Duodenal mucosa (tissue), 2 donors: ENCODE measurements around the gene SLC26A11.

Experiments
- H3K27ac ChIP-seq: one replicate; pipeline ENCODE4 v1.7.0; 2013; ENCODE audit warnings: low read depth, low read length
- H3K27me3 ChIP-seq, 2 donors: one replicate each; pipeline ENCODE4 v1.7.0; 2013; ENCODE audit warnings: low read length in 2 of 2, control low read depth in 1 of 2; ENCODE audit not compliant: insufficient read depth in 2 of 2, control insufficient read depth in 1 of 2
- H3K36me3 ChIP-seq, 2 donors: one replicate each; pipeline ENCODE4 v1.7.0; 2013; ENCODE audit warnings: low read length in 2 of 2, control low read depth in 1 of 2; ENCODE audit not compliant: insufficient read depth in 2 of 2, control insufficient read depth in 1 of 2
- H3K4me1 ChIP-seq, 2 donors: one replicate each; pipeline ENCODE4 v1.7.0; 2013; ENCODE audit warnings: low read length in 2 of 2, control low read depth in 1 of 2; ENCODE audit not compliant: insufficient read depth in 2 of 2, control insufficient read depth in 1 of 2
- H3K4me3 ChIP-seq, 2 donors: one replicate each; pipeline ENCODE4 v1.7.0; 2013; ENCODE audit warnings: low read length in 2 of 2, low read depth in 1 of 2
- H3K9ac ChIP-seq, 2 donors: one replicate each; pipeline ENCODE4 v1.7.0; 2013; ENCODE audit warnings: low read length in 2 of 2, low read depth in 1 of 2
- H3K9me3 ChIP-seq, 2 donors: one replicate each; pipeline ENCODE4 v1.7.0; 2013; ENCODE audit warnings: low read length in 2 of 2, control low read depth in 1 of 2; ENCODE audit not compliant: control insufficient read depth in 1 of 2

The SLC26A11 gene

DNA sequence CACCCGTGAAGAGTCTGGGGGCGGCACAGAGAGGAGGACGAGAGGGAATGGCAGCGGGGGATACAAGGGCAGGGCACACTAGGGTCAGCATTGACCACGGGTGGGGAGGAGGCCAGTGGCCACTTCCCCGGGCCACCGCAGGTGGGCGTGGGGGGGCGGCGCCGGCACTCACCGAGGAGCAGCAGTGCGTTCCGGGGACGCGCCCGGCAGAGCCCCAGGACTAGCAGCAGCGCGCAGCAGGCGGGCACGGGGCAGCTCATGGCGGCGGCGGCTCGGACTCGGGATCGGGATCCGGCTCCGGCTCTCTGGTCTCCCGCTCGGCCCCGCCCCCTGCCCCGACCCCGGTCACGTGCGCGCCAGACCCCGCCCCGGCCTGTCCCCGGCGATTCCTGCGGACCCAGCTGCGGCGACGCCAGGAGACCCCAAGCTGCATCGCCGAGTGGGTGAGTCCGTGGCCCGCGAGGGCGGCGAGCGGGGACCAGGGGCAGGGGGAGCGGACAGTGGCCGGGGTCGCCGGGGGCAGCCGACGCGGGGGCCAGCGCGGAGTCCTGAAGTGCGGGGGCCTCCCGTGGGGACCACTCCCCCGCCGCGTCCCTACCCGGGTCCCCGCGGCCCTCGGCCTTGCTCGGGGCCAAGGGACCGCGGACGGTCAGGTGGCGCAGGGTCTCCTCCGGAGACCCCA is at the start of gene SLC26A11, which contains the start of gene SGSH:
SLC26A11 (plus strand) TSS at position 374 of the 682 bp plus-strand sequence. CDS start 1,134 bp downstream, outside the sequence.
SGSH (minus strand) TSS at position 280 of the 682 bp plus-strand sequence; CDS start at position 260, 20 bp downstream.
- no peaks in the 10 kb centered on the region for H3K9me3 ChIP-seq
- H3K4me1 ChIP-seq: peaks cover 4 to 32% of the 10 kb centered on the region in 2 donors
- peaks cover 0 to 15% of the 10 kb centered on the region in 2 donors for H3K36me3 ChIP-seq
- peak within 1 kb of the TSS; percentile 84 to 91 for H3K4me3 ChIP-seq
- H3K27ac ChIP-seq: peak within 1 kb of the TSS; percentile 61
- no peaks in the 10 kb centered on the region for H3K27me3 ChIP-seq
- H3K9ac ChIP-seq: peak within 1 kb of the TSS; percentile 95 to 96

DNA sequence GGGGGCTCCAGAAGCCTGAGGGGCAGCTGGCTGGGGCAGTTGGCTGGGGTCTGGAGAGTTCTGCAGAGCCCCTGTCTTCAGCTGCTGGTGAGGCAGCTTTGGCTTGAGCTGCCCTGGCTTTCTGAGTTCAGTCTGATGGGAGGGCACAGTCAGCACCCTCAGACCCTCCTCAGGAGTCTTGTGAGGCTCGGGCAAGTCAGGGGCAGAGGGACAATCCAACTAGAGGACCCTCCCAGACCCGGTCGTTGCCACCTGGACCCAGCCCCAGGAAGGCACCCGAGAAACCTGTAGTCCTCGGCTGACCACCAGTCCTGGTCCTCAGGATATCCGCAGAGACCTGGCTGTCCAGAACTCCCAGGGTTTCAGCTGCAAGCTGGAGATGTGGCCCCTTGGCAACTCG is 48.5 kb upstream of the SLC26A11 start:
- Histone ChIP-seq H3K4me3 (no peak overlapping the region), H3K9me3 (no peaks in the 10 kb centered on the region), H3K27ac (no peak overlapping the region), H3K36me3 (no peaks in the 10 kb centered on the region), H3K4me1 (no peaks in the 10 kb centered on the region), H3K9ac (no peak overlapping the region), H3K27me3 (peaks cover 0 to 3% of the 10 kb centered on the region in 2 donors)

- Histone ChIP-seq H3K9ac (no peak overlapping the region), H3K27me3 (peaks cover 0 to 3% of the 10 kb centered on the region in 2 donors), H3K9me3 (no peaks in the 10 kb centered on the region), H3K4me1 (peaks cover 5% of the 10 kb centered on the region in 2 donors), H3K36me3 (no peaks in the 10 kb centered on the region), H3K4me3 (no peak overlapping the region), H3K27ac (no peak overlapping the region)
Observed at GRCh38 chr17:80173126-80173525, 47.1 kb upstream of the SLC26A11 start.

GRCh38 chr17:80173916-80174315 is 46.3 kb upstream of the SLC26A11 start:
- Histone ChIP-seq H3K9ac (no peak overlapping the region), H3K36me3 (no peaks in the 10 kb centered on the region), H3K27ac (no peak overlapping the region), H3K4me1 (peaks cover 6 to 8% of the 10 kb centered on the region in 2 donors), H3K4me3 (no peak overlapping the region), H3K27me3 (peaks cover 0 to 3% of the 10 kb centered on the region in 2 donors), H3K9me3 (no peaks in the 10 kb centered on the region)

DNA sequence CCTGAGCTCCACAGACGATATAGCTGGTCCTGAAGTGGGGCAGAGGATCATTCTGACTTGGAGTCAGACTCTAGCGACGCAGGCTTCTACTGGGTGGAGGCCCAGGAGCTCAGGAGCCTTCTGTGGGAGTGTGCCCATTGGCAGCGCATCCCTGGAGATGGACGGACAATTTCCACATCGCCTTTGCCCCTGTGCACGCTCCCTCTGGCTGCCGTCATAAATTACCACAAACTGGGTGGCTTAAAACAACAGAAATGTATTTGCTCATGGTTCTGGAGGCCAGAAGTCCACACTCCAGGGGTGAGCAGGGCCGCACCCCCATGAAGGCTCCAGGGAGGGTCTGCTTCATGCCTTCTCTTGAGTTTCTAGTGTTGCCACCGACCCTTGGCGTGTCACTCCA is 43.5 kb upstream of the SLC26A11 start:
- Histone ChIP-seq H3K36me3 (no peaks in the 10 kb centered on the region), H3K4me3 (no peak overlapping the region), H3K4me1 (peaks cover 6 to 8% of the 10 kb centered on the region in 2 donors), H3K9me3 (no peaks in the 10 kb centered on the region), H3K27me3 (no peaks in the 10 kb centered on the region), H3K27ac (no peak overlapping the region), H3K9ac (no peak overlapping the region)

- peak overlapping the region; percentile 55 to 63 for H3K4me3 ChIP-seq
Observed at GRCh38 chr17:80177986-80178595, 42.1 kb upstream of the SLC26A11 start.

DNA sequence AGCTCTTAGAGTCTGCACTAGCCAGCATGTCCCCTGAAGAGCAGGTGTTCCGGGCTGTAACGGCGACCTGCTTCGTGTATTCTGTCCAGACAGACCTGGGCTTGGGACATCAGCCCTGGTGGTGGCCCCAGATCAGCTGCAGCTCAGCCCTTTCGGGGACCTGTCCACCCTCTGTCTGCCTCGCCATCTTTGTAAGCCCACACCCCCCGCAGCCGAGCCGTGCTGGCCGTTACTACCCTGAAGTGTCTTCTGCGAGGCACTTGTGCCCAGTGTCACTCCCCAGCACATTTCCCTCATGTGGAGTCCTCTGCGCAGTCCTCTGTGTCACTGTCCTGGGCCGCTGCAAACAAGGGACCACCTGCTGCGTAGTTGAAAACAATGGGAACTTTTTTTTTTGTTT is 40.0 kb upstream of the SLC26A11 start:
- peaks cover 6 to 8% of the 10 kb centered on the region in 2 donors for H3K4me1 ChIP-seq
- no peak overlapping the region for H3K9ac ChIP-seq
- no peak overlapping the region for H3K4me3 ChIP-seq
- no peaks in the 10 kb centered on the region for H3K36me3 ChIP-seq
- H3K27me3 ChIP-seq: no peaks in the 10 kb centered on the region
- H3K27ac ChIP-seq: no peak overlapping the region
- no peaks in the 10 kb centered on the region for H3K9me3 ChIP-seq

More at GRCh38 chr17:80177986-80178595, 42.1 kb upstream of the SLC26A11 start:
- Histone ChIP-seq H3K27me3 (no peaks in the 10 kb centered on the region), H3K9ac (no peak overlapping the region), H3K4me1 (peaks cover 6 to 8% of the 10 kb centered on the region in 2 donors), H3K36me3 (no peaks in the 10 kb centered on the region), H3K27ac (no peak overlapping the region), H3K9me3 (no peaks in the 10 kb centered on the region)

DNA sequence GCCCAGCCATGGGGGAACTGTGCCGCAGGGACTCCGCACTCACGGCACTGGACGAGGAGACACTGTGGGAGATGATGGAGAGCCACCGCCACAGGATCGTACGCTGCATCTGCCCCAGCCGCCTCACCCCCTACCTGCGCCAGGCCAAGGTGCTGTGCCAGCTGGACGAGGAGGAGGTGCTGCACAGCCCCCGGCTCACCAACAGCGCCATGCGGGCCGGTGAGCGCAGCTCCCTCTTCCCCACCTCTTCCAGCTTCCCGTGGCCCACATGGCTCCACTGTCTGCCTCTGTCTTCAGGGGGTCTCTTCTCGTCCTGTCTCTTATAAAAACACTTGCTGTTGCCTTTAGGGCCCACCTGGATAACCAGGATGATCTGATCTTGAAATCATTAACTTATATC is 38.8 kb upstream of the SLC26A11 start:
- H3K9ac ChIP-seq: no peak overlapping the region
- peaks cover 6 to 8% of the 10 kb centered on the region in 2 donors for H3K4me1 ChIP-seq
- H3K27me3 ChIP-seq: no peaks in the 10 kb centered on the region
- no peak overlapping the region for H3K4me3 ChIP-seq
- no peak overlapping the region for H3K27ac ChIP-seq
- no peaks in the 10 kb centered on the region for H3K36me3 ChIP-seq
- no peaks in the 10 kb centered on the region for H3K9me3 ChIP-seq

GRCh38 chr17:80182118-80182844 is 37.9 kb upstream of the SLC26A11 start:
- Histone ChIP-seq H3K4me3 (no peak overlapping the region), H3K27ac (no peak overlapping the region), H3K36me3 (no peaks in the 10 kb centered on the region), H3K27me3 (no peaks in the 10 kb centered on the region), H3K4me1 (peaks cover 9 to 12% of the 10 kb centered on the region in 2 donors), H3K9ac (no peak overlapping the region), H3K9me3 (no peaks in the 10 kb centered on the region)

DNA sequence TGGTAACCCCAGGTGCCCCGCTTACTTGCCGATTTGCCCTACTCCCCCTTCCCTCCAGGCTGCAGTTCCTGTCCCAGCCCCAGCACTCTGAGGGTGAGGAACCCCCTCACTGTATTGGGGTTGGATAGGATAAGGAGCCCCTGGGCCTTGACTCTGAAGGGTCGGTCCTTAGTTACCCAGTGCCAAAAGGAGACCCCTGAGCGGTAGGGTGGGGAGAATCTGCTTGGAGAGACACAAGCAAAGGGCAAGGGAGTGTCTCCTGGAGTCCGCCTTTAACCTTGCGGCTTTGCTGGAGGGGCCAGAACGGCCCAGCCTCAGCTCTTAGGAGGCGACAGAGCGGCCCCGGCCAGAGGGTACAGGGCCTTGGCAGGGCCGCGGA is 37.4 kb upstream of the SLC26A11 start:
- Histone ChIP-seq H3K4me3 (no peak overlapping the region), H3K4me1 (peaks cover 12 to 15% of the 10 kb centered on the region in 2 donors), H3K9ac (no peak overlapping the region), H3K27me3 (no peaks in the 10 kb centered on the region), H3K27ac (no peak overlapping the region), H3K36me3 (no peaks in the 10 kb centered on the region), H3K9me3 (no peaks in the 10 kb centered on the region)
